SKM-1 (cell line): Measurements from ENCODE around the gene E2F2.

ENCODE experiments used
- DNase-seq: peaks from one replicate; lab custom pipeline; 2025; ENCODE audit not compliant: unreplicated experiment; lab: John Stamatoyannopoulos, UW

Gene E2F2

GRCh38 chr1:23485002-23485332, 46.1 kb downstream of the E2F2 start:
- DNase-seq: no peak

- no peak for DNase-seq
Measured at GRCh38 chr1:23484253-23485001, 46.6 kb downstream of the E2F2 start.

GRCh38 chr1:23483321-23484252, 47.4 kb downstream of the E2F2 start, which contains the start of gene ASAP3:
Gene ASAP3 (minus strand): TSS chr1:23484179. CDS start chr1:23484133, 46 bp downstream.
- DNase-seq: no peak

- no peak for DNase-seq
Measured at GRCh38 chr1:23481904-23482303, 49.1 kb downstream of the E2F2 start.

GRCh38 chr1:23481026-23481597, 49.9 kb downstream of the E2F2 start:
- DNase-seq: no peak

- DNase-seq: no peak
Measured at GRCh38 chr1:23480187-23481025, 50.6 kb downstream of the E2F2 start.

- no peak for DNase-seq
Measured at GRCh38 chr1:23479666-23479941, 51.4 kb downstream of the E2F2 start.

GRCh38 chr1:23478896-23479665, 52.0 kb downstream of the E2F2 start:
- no peak for DNase-seq

GRCh38 chr1:23477359-23478144, 53.5 kb downstream of the E2F2 start:
- no peak for DNase-seq

GRCh38 chr1:23475641-23476040, 55.4 kb downstream of the E2F2 start:
- no peak for DNase-seq

- no peak for DNase-seq
Measured at GRCh38 chr1:23475134-23475628, 55.9 kb downstream of the E2F2 start.

- no peak for DNase-seq
Measured at GRCh38 chr1:23473037-23473800, 57.8 kb downstream of the E2F2 start.

GRCh38 chr1:23472351-23473036, 58.5 kb downstream of the E2F2 start:
- no peak for DNase-seq

- DNase-seq: no peak
Measured at GRCh38 chr1:23471473-23472075, 59.5 kb downstream of the E2F2 start.

GRCh38 chr1:23470282-23471070, 60.6 kb downstream of the E2F2 start:
- DNase-seq: no peak

GRCh38 chr1:23469372-23469982, 61.6 kb downstream of the E2F2 start:
- DNase-seq: no peak
